ENCODE results near the gene HMBS.

GRCh38 chr11:119078675-119079420 is 5.8 kb upstream of the HMBS start:
- TF ChIP-seq POLR2A (IDR thresholded peaks at IDR 0.05; ENCODE audit: low read depth, low read length): no peak
- TF ChIP-seq POLR2AphosphoS5 (IDR thresholded peaks at IDR 0.05; ENCODE audit: low read depth, low read length): no peak
- TF ChIP-seq TAF1 (IDR thresholded peaks at IDR 0.05; ENCODE audit: borderline replicate concordance, low read depth, low read length): no peak
